ENCODE data around the gene MARS1. TPM values are rescaled to one million over a fixed set of nuclear protein-coding genes. Genes with fewer than 3 reads are reported as not detected.
"Not testable (repeated sequence)": the region's sequence is repeated elsewhere in the genome, so short reads cannot be mapped to it uniquely, and the experiment has no call there.

MARS1 gene
- 158 and 244 TPM in 2 replicates for total RNA-seq

DNA sequence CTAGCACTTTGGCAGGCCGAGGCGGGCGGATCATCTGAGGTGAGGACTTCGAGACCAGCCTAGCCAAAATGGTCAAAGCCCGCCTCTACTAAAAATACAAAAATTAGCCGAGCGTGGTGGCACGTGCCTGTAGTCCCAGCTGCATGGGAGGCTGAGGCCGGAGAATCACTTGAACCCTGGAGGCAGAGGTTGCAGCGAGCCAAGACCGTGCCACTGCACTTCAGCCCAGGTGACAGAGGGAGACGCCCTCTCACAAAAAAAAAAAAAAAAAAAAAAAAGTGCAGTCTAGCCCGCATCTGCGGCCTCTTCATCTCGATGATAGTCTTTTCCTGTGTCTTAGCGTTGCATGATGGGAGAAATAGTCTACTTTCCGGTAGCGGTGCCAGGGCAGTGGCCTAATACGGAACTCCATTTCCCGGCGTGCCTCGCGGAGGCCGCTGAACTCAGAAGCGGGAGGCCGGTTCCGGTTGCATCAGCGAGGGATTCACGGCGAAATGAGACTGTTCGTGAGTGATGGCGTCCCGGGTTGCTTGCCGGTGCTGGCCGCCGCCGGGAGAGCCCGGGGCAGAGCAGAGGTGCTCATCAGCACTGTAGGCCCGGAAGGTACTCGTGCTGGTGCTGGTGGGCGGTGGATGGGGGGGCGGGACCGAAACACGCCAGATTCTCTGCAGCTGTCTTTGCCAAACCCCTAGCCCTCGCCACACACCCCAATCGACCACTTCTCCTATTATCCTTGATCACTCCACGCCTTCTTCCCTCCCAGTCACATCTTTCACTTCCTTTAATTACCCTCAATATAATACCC, at the start of gene MARS1:
TSS of gene MARS1 (plus strand) at position 472 of the 805 bp plus-strand sequence. CDS start at position 495, 23 bp downstream.
- peak; percentile 97 for DNase-seq (ENCODE audit: low read depth)
- TF ChIP-seq, protein P1, sequence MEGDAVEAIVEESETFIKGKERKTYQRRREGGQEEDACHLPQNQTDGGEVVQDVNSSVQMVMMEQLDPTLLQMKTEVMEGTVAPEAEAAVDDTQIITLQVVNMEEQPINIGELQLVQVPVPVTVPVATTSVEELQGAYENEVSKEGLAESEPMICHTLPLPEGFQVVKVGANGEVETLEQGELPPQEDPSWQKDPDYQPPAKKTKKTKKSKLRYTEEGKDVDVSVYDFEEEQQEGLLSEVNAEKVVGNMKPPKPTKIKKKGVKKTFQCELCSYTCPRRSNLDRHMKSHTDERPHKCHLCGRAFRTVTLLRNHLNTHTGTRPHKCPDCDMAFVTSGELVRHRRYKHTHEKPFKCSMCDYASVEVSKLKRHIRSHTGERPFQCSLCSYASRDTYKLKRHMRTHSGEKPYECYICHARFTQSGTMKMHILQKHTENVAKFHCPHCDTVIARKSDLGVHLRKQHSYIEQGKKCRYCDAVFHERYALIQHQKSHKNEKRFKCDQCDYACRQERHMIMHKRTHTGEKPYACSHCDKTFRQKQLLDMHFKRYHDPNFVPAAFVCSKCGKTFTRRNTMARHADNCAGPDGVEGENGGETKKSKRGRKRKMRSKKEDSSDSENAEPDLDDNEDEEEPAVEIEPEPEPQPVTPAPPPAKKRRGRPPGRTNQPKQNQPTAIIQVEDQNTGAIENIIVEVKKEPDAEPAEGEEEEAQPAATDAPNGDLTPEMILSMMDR (IDR thresholded peaks at IDR 0.05; ENCODE audit: insufficient read depth, low read depth, low read length) = no peak

DNA sequence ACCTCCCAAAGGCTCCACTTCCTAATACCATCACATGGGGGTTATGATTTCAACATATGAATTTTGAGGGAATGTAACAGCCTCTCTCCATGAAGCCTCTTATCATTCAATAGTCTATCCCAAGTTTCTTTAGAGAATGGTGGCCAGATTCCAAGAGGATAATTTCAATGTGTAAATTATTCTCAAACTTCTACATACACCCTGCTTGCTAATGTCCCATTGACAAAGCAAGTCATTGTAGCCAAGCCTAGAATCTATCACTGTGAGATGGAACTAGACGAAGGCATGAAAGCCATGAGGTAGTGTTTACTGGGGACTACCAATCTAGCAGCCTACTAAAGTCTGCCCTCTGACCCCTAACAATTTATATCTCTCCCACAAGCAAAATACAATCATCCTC, 49.5 kb upstream of the MARS1 start:
- TF ChIP-seq, protein P1 (IDR thresholded peaks at IDR 0.05; ENCODE audit: insufficient read depth, low read depth, low read length) = no peak
- no peak for DNase-seq (ENCODE audit: low read depth)
- H3K4me3 ChIP-seq (ENCODE audit: low read depth, low read length) = no peak overlapping the region

More for the DNA sequence above, at the start of gene MARS1:
- peak within 1 kb of the TSS; percentile 96 for H3K4me3 ChIP-seq (ENCODE audit: low read depth, low read length)

DNA sequence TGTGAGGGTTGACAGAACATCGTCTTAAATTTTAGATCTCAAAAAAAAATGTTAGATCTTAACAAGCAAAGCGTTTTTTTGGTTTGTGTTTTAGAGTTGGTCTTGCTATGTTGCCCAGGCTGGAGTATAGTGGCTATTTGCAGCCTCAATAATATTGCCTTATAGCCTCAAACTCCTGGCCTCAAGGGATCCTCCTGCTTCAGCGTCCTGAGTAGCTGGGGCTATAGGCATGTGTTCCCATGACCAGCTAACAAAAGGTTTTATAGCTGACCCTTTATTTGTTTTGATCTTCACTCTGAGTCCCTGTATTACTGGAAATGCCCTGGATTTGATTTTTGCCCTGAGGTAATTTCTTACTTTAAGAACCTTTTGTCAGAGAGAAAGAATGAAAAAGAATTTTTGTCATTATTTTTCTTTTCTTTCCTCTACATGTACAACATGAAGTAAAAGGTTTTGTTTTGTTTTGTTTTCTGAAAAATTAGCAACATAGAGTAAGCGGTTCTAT, 48.1 kb upstream of the MARS1 start:
- DNase-seq (ENCODE audit: low read depth) = no peak
- no peak overlapping the region for H3K4me3 ChIP-seq (ENCODE audit: low read depth, low read length)
- TF ChIP-seq, protein P1 (IDR thresholded peaks at IDR 0.05; ENCODE audit: insufficient read depth, low read depth, low read length) = no peak

DNA sequence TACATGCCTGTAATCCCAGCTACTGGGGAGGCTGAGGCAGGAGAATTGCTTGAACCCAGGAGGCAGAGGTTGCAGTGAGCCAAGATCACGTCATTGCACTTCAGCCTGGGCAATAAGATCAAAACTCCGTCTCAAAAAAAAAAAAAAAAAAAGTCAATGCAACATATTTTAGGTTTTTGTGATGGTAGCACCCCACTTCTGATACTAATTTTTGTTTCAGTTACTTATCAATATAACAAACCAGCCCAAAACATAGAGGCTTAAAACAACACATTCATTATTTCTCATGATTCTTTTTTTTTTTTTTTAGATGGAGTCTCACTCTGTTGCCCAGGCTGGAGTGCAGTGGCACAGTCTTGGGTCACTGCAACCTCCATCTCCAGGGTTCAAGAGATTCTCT, 46.5 kb upstream of the MARS1 start:
- not testable (repeated sequence) for H3K4me3 ChIP-seq (ENCODE audit: low read depth, low read length); DNase-seq (ENCODE audit: low read depth)

DNA sequence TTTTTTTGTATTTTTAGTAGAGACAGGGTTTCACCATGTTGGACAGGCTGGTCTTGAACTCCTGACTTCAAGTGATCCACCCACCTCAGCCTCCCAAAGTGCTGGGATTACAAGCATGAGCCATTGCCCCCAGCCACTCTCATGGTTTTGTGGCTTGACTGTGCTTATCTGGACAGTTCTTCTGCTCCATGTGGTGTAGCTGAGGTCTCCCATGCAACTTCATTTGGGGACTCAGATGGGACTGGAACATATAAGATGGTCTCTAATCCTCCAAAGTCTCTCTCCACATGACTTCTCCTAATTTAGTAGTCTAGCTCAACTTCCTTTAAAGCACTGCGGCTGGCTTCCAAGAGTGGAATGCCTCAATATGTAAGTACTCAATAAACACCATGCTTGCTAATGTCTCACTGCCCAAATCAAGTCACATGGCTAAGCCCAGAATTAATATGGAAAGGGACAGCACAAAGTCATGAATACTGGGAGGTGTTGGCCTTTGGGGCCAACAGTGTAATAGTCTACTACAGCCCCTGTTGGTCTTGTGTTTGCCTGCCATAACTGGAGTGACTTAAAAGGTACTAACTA, 45.9 kb upstream of the MARS1 start:
- TF ChIP-seq, protein P1 (IDR thresholded peaks at IDR 0.05; ENCODE audit: insufficient read depth, low read depth, low read length) = no peak
- DNase-seq (ENCODE audit: low read depth) = no peak
- no peak overlapping the region for H3K4me3 ChIP-seq (ENCODE audit: low read depth, low read length)

DNA sequence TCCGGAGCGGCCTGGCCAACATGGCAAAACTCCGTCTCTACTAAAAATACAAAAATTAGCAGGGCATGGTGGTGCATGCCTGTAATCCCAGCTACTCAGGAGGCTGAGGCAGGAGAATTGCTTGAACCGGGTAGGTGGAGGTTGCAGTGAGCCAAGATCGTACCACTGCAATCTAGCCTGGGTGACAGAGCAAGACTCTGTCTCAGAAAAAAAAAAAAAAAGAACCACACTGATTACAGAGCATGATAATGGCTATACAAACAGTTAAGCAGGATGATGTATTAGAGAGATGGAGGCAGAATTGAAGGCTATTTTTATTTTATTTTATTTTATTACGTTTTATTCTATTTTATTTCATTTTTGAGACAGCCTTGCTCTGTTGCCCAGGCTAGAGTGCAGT, 43.5 kb upstream of the MARS1 start:
- DNase-seq (ENCODE audit: low read depth); H3K4me3 ChIP-seq (ENCODE audit: low read depth, low read length): not testable (repeated sequence)

DNA sequence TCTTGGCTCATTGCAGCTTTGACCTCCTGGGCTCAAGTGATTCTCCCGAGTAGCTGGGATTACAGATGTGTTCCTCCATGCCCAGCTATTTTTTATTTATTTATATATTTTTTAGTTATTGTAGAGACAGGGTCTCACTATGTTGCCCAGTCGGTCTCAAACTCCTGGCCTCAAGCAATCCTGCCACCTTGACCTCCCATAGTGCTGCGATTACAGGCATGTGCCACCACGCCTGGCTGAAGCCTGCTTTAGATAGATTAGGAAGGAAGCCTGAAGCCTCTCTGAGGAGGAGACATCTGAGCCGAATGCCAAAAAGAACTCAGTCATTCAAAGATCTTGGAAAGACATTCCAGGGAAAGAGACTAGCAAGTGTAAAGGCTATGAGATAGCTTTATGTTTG, 43.1 kb upstream of the MARS1 start:
- no peak overlapping the region for H3K4me3 ChIP-seq (ENCODE audit: low read depth, low read length)
- TF ChIP-seq, protein P1 (IDR thresholded peaks at IDR 0.05; ENCODE audit: insufficient read depth, low read depth, low read length) = no peak
- DNase-seq (ENCODE audit: low read depth) = no peak

Data from fibroblast of villous mesenchyme (primary cell).